ENCODE results near the gene ITGA5. TPM values are rescaled to one million over a fixed set of nuclear protein-coding genes. Genes with fewer than 3 reads are reported as not detected.

The ITGA5 gene
- total RNA-seq, 4 donors from 2014 or later, result 21.2 to 75.9 (median 29.4) TPM

DNA sequence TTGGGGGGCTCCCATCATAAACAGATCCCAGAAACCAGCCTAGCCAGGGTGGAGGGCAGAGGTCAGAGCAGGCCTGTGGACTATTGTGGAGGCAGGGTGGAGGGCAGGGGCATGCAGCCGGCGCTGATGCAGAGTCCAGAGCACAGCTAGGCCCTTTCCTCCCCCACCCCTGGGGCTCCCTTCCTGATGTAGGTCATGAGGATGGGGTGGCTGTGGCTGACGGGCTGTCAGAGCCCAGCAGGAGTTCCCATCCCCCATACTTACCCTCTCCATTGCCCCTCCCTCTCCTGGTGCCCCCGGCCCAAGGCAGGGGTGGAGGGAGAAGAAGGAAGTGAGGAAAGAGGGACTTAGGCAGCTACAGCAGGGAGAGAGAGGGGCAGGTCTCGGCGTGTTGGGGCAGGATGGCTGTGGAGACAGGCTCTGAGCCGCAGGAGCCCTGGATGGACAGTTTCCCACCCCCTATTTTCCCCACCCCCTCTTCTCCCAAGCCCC, 28.8 kb downstream of the ITGA5 start:
- DNase-seq (ENCODE audit: low spot score in 2 of 2), result peak in 1 of 2 donors; percentile 89
- intact Hi-C loops (cut with DNase I; ENCODE audit: low total_unique reads), result no loop called here
- WGBS, 2 donors, result 34 to 43% methylated on average over 7 of the region's 7 CpGs
- no peak overlapping the region for H3K4me3 ChIP-seq (ENCODE audit: low read depth, poor library complexity, severe bottlenecking)
- TF ChIP-seq POLR2A (IDR thresholded peaks at IDR 0.05), result no peak

DNA sequence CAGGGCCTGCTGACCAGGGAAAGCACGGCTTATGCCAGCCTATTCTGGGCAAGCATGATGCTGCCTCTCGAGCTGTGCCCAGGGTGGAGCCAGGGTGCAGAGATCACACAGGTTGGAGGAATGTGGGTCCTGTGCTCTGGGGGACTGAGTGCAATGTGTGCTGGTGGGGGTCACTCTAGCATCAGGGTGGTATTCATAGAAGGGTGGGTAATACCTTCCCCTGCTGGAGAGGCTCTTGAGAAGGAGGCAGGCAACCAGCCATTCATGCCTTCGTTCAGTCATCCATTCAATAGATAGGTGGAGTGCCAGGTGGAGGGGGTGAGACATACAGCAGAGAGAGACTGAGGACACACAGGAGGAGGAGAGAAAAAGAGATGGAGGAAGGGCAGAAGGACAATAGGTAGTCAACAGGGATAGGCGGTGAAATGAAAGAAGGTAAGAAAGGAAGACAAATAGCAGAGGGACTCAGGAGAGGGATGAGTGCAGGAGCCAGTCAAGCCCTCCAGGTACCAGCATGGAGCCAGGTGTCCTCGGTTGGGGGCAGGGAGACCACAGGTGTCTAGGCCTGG, 29.4 kb downstream of the ITGA5 start:
- intact Hi-C loops (cut with DNase I; ENCODE audit: low total_unique reads), result no loop called here
- H3K4me3 ChIP-seq (ENCODE audit: low read depth, poor library complexity, severe bottlenecking), result no peak overlapping the region
- WGBS, 2 donors, result 48 to 62% methylated on average over 5 of the region's 5 CpGs
- TF ChIP-seq POLR2A (IDR thresholded peaks at IDR 0.05), result no peak
- TF ChIP-seq, protein P1, sequence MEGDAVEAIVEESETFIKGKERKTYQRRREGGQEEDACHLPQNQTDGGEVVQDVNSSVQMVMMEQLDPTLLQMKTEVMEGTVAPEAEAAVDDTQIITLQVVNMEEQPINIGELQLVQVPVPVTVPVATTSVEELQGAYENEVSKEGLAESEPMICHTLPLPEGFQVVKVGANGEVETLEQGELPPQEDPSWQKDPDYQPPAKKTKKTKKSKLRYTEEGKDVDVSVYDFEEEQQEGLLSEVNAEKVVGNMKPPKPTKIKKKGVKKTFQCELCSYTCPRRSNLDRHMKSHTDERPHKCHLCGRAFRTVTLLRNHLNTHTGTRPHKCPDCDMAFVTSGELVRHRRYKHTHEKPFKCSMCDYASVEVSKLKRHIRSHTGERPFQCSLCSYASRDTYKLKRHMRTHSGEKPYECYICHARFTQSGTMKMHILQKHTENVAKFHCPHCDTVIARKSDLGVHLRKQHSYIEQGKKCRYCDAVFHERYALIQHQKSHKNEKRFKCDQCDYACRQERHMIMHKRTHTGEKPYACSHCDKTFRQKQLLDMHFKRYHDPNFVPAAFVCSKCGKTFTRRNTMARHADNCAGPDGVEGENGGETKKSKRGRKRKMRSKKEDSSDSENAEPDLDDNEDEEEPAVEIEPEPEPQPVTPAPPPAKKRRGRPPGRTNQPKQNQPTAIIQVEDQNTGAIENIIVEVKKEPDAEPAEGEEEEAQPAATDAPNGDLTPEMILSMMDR (IDR thresholded peaks at IDR 0.05), result no peak
- DNase-seq (ENCODE audit: low spot score in 2 of 2), result no peak

DNA sequence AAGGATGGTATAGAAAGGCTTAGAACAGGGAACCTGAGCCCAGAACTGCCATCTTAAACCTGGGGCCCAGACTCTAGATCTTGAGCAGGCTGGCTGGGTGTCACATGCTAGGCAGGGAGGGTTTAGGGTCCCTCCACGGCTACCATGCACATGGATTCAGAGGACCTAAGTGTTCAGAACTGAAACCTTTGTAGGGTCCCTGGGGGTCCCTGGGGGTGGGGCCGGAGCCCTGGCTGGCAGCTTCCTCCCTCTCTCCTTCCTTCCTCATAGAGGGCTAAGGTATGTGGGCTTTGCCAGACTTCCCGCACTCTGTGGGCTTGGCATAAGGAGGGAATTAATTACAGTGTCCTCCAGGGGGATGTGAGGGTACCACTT, 29.9 kb downstream of the ITGA5 start:
- peak in 1 of 2 donors; percentile 86 for DNase-seq (ENCODE audit: low spot score in 2 of 2)
- H3K4me3 ChIP-seq (ENCODE audit: low read depth, poor library complexity, severe bottlenecking), result no peak overlapping the region
- intact Hi-C loops (cut with DNase I; ENCODE audit: low total_unique reads), result no loop called here
- 55 to 67% methylated on average over 3 of the region's 3 CpGs for WGBS, 2 donors
- TF ChIP-seq, protein P1 (IDR thresholded peaks at IDR 0.05), result no peak
- TF ChIP-seq POLR2A (IDR thresholded peaks at IDR 0.05), result no peak

DNA sequence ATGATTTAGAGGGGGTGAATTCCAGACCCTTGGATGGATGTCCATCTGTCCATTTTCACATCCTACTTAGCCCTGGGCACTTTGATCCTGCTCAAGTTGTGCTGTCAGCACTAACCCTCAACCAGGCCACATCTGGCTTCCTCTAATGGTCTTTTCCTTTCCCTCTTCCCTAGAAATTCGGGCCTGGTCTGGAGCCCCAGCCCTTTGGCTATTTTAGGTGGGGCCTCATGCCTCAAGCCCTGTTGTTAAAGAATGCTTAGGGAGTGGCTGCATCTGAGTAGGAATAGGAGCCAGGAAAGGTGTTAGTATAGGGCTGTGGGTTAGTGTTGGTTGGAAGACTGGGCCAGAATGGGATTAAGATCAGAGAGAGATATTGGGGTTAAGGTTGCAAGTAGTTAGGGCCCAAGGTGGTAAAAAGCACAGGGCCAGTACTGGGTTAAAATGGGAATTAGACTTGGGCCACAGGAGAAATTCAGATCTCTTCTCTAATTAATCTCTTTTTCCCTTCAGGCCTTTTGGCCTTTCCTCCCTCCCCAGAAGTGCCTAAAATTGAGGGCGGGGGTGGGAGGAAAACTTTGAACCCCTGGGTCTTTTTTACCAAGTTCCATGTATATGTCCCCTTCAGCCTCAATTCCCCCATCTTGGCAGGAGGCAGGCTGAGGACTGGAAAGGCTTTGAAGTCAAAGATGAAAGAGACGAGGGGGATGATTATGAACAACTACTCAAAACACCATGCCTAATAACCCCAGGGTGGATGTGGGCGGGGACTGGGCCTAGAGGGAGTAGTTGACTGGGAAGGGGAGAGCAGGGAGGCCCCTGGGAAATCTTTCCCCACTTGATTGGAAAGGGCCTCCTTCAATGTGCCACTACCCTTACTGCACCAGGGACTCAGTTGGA, 30.6 kb downstream of the ITGA5 start:
- no peak for DNase-seq (ENCODE audit: low spot score in 2 of 2)
- TF ChIP-seq, protein P1 (IDR thresholded peaks at IDR 0.05), result no peak
- no peak for TF ChIP-seq POLR2A (IDR thresholded peaks at IDR 0.05)
- H3K4me3 ChIP-seq (ENCODE audit: low read depth, poor library complexity, severe bottlenecking), result no peak overlapping the region
- intact Hi-C loops (cut with DNase I; ENCODE audit: low total_unique reads), result no loop called here
- whole genome bisulfite sequencing, 2 donors, result 42 to 50% methylated on average over 4 of the region's 4 CpGs

DNA sequence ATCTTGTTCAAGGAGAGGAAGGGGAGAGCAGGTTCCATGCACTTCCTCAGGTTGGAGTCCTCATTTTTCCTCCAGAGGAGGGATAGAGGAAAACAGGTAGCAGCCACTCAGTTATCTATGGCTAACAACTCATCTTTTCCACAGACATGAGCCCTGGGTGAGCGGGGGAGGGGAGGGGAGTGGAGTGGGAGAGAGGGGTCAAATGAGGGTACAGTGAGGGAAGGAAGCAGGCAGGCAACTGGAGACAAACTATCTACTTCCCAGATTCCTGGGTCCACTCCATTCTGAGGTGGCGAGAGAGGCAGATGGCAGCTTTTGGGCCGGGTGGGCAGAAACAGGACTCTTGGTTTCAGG, 32.0 kb downstream of the ITGA5 start:
- TF ChIP-seq, protein P1 (IDR thresholded peaks at IDR 0.05), result no peak
- TF ChIP-seq POLR2A (IDR thresholded peaks at IDR 0.05), result no peak
- no peak overlapping the region for H3K4me3 ChIP-seq (ENCODE audit: low read depth, poor library complexity, severe bottlenecking)
- intact Hi-C loops (cut with DNase I; ENCODE audit: low total_unique reads), result no loop called here
- DNase-seq (ENCODE audit: low spot score in 2 of 2), result peak in 1 of 2 donors; percentile 87
- 74% methylated on average over 3 of the region's 3 CpGs for WGBS, 2 donors

DNA sequence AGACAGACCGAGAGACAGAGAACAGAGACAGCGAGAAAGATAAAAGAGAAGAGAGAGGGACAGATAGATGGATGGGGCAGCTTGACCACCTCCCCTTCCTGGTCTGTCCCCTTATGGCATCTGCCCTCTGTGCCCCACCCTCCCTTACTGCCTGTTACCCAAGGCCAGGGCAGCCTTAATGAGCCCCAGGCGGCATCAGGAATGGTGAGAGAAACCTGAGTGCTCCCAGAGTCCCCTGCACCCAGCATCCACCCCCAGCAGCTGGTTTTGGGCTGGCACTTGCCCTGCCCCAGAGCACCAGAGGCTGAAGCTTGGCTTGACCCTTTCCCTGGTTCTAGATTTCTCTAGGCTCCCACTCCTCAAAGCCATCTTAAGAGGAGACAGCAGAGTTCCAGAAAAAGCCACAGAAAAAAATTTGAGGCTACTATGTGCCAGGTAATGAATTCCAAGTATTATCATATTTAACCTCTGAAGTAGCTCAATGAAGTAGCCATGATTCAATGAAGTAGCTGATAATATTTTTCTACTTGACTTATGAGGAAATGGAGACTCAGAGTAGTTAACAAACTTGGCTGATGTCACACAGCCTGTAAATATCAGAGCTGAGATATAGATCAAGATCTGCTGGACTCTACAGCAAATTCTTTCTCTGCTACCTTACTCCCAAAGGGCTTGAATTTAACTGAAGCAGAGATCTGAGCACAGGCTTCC, 32.5 kb downstream of the ITGA5 start:
- no peak overlapping the region for H3K4me3 ChIP-seq (ENCODE audit: low read depth, poor library complexity, severe bottlenecking)
- intact Hi-C loops (cut with DNase I; ENCODE audit: low total_unique reads), result no loop called here
- WGBS, 2 donors, result 67 to 84% methylated on average over 3 of the region's 3 CpGs
- TF ChIP-seq POLR2A (IDR thresholded peaks at IDR 0.05), result no peak
- TF ChIP-seq, protein P1 (IDR thresholded peaks at IDR 0.05), result no peak
- no peak for DNase-seq (ENCODE audit: low spot score in 2 of 2)
